HG02763 (cell line): ENCODE results near the gene ACAP1.
"Not testable (repeated sequence)": the region's sequence is repeated elsewhere in the genome, so short reads cannot be mapped to it uniquely, and the experiment has no call there.

Source experiments
- ATAC-seq: cut with Tn5 transposase; IDR thresholded peaks from one replicate; pipeline ENCODE4 v1.9.1; 2021; ENCODE audit warnings: mild to moderate bottlenecking, moderate library complexity; ENCODE audit not compliant: unreplicated experiment

ACAP1 gene

DNA sequence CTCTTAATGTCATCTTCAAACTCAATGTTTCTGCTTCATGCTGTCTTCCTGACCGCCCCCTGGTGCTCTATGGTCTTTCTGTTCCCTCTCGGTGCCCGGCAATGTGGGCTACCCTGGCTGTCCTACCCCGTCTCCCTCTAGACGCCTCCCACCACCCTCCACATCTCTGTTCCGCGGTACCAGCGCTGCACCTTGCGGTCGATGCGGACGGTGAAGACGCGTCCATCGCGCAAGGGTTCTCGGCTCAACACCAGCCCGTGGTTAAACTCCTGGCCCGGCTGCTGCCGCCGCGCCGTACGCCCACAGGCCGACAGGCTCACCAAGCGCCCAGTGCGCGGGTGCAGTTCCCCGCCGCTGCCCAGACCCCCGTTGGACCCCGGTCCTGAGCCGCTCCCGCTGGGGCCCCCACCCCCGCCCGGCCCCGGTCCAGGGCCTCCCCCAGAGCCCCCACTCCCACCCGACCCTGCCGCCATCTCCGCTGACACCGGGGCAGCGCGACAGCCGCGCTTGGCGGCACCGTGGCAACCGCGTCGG is 7.4 kb upstream of the ACAP1 start, which contains the start of gene NEURL4:
Gene NEURL4 (minus strand): TSS at position 496 of the 534 bp plus-strand sequence. CDS start 23 bp downstream, at position 473.
- ATAC-seq = no peak

DNA sequence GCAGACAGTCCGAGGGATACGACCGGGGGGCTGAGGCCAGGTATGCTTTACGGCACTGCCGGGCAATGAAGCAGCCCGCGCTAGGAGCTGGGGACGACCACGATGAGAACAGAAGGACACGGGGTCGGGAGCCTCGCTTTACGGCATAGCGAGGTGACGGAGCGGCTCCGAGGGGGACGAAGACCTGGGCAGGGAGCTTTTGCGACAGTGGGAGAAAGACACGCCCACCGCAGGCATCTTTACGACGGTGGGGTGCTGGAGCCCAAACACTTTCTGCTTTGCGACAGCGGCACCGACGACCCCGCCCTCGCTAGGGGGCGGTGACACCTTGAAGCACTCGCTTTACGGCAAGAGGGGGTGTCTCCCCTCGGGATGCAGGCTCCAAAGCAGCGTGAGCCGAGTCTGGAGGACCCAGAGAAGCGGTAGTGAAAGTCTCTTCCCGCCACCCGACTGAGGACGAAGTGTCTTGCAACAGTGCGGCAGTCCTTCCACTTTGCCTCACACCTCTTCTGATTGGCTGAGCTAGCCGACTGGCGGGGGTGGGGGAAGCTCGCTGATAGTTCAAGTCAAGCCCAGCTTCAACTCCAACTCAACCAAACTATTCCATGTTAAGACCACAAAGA is 6.8 kb upstream of the ACAP1 start:
- ATAC-seq = peak; percentile 63

DNA sequence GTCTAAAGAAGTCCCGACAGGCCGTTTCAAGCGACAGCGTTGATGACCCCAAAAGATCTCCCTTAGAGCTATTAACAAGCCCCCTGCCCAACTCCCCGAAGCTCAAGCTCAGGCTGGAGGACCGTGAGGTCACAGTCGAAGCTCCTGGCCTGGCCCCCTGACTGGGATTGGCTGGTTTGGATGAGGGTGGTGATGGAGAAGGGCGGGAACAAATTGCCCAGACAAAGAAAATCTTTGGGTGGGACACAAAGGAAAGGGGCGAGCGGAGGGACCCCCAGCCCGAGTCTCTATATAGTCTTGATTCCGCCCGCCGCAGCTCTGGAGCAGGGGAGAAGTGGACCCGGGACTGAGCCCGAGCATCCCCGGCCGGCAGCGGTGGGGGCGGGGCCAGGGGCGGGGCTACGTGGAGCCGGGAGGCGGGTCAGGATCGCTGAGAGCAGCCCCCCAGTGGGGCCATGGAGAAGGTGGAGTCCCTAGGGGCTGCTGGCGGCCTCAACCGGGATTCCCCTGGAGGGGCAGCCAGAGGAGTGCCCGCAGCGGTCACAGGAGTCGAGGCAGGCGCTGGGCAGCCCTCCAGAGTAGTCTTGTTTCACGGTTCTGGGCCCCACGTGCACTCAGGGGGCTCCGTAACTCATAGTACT is 6.2 kb upstream of the ACAP1 start:
- peak; percentile 34 for ATAC-seq

DNA sequence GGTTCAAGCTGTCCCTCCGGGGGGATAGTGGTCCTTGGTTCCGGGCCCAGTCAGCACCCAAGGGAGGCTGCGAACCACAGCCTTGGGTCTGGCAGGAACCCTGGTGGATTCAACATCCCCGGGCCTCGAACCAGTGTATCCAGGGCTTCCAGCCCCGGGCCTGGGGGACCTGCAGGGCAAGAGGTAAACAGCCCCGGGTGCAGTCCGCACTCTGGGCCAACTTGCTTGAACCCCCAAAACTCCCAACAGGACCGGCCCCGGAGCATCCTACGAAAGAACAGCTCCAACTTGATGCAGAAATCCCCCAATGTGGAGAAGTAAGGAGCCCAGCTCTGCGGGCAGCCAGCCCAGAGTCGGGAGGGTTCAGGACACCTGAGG is 5.7 kb upstream of the ACAP1 start:
- ATAC-seq = no peak

DNA sequence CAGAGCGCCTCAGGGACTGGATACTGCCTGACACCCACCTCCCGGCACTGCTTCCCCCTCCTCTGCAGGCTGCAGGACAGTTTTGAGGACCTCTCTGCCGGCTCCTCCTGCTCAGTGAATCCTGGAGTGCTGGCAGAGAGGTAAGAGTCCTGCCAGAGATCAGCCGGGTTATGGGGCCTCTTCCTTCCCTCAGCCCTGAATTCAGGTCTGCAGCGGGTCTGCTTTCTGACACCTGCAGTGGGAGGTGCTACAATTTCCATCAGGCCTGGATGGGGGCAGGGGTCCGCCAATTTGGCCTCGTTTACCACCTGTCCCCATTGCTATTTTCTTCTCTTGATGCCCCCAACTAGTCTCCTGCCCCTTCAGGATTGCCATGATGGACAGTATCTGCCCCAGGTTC is 4.2 kb upstream of the ACAP1 start:
- no peak for ATAC-seq

DNA sequence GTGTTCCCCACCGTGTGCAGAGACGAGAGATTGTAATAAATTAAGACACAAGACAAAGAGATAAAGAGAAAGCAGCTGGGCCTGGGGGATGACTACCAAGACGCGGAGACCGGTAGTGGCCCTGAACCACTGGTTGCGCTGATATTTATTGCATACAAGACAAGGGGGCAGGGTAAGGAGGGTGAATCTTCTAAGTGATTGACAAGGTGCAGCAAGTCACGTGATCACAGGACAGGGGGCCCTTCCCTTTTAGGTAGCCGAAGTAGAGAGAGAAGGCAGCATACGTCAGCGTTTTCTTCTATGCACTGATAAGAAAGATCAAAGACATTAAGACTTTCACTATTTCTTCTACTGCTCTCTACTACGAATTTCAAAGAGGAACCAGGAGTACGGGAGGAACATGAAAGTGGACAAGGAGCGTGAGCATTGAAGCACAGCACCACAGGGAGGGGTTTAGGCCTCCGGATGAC is 3.7 kb upstream of the ACAP1 start:
- not testable (repeated sequence) for ATAC-seq

DNA sequence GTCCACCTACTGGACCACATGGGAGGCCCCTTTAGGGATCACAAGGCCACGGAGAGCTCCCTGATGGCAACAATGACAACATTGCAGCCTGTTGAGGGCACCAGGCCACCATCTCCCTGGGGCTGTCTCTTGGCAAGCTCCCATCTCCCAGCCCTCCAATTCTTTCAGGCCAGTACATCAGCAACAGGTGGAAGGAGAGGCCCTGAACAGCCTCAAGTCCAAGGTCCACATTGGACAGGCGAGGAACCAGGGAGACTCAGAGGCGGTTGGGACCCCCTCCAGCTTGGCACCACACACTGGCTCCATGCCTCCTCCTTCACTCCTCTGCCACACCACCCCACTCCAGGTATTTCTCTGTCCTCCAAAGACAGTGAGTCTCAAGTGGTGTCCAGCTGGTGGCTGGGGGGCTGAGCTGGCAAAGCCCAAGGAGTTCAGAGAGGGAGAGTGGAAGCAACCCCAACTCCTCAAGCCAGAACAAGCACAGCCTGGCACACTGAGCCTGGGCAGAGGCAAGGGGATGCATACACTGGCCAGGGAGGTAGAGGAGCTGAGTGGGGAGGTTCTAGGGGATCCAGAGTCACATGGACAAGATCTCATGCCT is 1.3 kb upstream of the ACAP1 start:
- no peak for ATAC-seq

DNA sequence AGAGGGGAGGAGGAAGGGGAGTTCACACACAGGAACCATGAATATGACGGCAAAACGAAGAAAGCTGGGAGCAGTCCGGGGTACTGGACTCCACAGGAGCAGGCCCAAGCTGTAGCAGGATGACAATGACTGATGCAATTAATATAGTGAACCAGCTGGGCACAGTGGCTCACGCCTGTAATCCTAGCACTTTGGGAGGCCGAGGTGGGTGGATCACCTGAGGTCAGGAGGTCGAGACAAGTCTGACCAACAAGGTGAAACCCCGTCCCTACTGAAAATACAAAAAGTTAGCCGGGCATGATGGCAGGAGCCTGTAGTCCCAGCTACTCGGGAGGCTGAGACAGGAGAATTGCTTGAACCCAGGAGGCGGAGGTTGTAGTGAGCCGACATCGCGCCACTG is 564 bp upstream of the ACAP1 start:
- not testable (repeated sequence) for ATAC-seq

DNA sequence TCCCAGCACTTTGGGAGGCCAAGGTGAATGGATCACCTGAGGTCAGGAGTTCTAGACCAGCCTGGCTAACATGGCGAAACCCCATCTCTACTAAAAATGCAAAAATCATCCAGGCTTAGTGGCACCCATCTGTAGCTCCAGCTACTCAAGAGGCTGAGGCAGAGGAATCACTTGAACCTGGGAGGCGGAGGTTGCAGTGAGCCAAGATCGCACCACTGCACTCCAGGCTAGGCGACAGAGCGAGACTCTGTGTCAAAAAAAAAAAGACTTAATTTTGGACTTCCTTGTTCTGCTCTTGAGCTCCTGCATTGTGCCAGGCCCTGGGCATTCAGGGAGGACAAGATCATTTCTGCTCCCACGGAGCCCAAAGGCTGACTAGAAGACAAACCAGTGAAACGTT is 1.3 kb downstream of the ACAP1 start:
- not testable (repeated sequence) for ATAC-seq

DNA sequence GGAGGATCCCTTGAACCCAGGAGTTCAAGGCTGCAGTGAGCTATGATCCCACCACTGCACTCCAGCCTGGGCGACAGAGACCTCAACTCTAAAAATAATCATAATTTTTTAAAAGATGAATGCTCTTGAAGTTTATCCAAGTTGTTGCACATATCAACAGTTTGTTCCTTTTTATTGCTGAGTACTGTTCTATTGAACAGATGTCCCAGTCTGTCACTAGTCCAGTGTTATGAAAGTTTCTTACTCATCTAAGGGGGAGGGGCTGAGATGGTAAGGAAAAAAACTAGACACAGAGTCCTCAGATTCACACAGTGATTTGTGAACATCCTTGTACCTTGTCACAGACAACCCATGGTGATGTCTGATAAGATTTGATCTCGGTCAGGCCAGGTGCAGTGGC is 3.9 kb downstream of the ACAP1 start:
- ATAC-seq = no peak

DNA sequence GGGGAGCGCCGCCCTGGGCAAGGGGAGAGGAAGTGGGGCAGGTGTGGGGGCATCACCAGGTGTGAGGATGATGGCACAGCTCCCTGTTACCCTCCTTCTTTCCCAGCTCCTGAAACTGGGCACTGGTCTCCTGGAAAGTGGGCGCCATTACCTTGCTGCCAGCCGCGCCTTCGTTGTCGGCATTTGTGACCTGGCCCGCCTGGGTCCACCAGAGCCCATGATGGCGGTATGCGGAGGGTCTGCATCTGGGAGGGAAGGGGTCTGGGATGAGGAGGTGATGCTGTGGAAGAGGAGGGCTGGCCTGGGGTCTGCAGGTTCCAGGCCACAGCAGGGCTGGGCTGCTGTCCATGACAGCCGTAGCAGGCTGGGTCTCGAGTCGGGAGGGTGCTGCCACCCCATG is 5.5 kb downstream of the ACAP1 start:
- ATAC-seq = no peak

DNA sequence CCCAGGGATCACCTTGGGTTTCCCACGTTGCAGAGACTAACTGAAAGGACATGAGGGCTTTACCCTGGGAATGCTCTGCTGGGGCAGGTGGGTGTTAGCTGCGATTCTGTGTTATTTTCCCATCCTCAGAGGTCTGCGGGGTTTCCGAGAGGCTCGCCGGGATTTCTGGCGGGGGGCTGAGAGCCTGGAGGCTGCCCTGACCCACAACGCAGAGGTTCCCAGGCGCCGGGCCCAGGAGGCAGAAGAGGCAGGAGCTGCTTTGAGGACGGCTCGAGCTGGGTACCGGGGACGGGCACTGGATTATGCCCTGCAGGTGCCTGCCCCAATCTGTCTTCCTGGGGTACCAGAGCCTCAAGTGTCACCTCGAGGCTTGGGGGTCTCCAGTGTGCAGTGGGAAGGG is 6.9 kb downstream of the ACAP1 start:
- no peak for ATAC-seq

DNA sequence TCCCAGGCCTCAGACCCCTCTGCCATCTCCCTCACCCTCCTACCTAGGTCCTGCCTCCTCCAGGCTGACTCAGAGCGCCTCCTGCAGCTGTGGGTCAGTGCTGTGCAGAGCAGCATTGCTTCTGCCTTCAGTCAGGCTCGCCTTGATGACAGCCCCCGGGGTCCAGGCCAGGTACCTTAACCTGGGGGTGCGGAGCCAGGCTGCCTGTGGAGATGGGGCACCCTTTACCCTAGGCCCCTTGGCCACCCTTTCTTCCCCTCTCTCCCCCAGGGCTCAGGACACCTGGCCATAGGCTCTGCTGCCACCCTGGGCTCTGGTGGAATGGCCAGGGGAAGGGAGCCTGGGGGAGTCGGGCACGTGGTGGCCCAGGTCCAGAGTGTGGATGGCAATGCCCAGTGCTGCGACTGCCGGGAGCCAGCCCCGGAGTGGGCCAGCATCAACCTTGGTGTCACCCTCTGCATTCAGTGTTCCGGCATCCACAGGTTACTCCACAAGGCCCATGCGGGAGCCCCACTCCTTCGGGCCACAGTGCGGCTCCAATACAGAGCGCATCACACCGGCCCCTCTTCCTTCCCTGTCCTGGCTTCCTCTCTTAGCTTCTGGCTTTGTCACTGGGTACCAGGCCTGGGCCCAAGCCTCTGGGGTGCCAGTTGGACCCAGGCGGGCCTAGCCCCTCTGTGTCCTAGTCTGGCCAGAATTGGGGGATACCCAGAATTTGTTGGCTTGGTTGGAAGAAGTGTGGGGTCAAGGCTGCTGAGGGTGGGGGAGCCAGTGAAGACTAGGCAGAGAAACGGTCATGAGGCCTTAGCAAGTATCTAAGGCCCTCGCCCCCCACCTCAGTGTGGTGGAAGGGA is 10.7 kb downstream of the ACAP1 start:
- ATAC-seq = no peak

DNA sequence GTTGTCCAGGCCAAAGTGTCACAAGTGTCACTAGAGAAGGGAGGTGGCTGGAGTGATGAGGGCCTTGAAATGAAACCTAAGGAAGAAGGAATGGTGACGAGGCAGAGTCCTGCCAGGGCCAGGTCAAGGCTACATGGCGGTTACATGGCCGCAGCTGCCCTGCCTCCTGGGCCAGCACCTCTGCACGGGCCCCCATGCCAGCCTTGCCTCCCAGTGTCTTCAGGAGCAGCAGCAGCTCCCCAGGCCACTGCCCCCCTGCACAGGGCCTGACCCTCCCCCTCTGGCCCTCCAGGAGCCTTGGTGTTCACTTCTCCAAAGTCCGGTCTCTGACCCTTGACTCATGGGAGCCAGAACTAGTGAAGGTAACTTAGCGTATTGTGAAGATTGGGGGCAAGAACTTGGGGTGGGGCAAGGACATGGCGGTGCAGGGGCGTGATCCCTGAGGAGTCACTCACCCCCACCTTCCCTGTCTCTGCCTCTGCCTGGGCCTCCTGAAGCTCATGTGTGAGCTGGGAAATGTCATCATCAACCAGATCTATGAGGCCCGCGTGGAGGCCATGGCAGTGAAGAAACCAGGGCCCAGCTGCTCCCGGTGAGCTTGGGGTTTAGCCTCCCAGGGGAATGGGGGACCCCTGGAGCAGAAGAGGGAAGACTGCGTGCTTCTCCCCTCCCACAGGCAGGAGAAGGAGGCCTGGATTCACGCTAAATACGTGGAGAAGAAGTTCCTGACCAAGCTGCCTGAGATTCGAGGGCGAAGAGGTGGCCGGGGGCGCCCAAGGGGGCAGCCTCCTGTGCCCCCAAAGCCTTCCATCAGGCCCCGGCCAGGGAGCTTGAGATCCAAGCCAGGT is 11.5 kb downstream of the ACAP1 start:
- ATAC-seq = no peak

DNA sequence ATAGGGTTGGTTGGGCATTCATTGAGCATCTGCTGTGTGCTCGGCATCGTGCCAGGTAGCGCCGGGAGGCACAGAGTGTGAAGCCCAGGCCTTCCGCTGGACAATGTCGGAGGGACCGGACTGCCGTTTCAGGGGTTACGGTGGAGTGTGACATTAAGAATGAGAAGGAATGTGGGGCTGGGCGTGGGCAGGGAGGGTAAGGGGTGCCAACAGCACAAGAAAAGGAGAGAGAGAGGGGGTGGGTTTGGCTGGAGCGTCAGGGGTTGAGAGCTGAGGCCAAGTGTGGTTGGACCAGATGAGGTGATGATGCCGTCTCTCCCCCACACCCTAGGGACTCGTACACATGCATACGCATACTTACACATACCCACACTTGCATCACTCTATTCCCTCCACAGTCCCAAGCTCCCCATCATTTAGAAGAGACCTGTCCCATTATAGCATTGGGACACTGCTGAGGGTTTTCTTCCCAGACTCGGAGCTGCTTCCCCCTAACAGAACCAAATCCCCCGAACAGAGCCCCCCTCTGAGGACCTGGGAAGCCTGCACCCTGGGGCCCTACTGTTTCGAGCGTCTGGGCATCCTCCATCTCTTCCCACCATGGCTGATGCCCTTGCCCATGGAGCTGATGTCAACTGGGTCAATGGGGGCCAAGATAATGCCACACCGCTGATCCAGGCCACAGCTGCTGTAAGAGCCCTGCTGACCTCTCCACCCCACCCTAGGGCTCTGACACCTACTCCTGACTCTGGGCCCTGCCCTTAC is 12.3 kb downstream of the ACAP1 start:
- no peak for ATAC-seq

DNA sequence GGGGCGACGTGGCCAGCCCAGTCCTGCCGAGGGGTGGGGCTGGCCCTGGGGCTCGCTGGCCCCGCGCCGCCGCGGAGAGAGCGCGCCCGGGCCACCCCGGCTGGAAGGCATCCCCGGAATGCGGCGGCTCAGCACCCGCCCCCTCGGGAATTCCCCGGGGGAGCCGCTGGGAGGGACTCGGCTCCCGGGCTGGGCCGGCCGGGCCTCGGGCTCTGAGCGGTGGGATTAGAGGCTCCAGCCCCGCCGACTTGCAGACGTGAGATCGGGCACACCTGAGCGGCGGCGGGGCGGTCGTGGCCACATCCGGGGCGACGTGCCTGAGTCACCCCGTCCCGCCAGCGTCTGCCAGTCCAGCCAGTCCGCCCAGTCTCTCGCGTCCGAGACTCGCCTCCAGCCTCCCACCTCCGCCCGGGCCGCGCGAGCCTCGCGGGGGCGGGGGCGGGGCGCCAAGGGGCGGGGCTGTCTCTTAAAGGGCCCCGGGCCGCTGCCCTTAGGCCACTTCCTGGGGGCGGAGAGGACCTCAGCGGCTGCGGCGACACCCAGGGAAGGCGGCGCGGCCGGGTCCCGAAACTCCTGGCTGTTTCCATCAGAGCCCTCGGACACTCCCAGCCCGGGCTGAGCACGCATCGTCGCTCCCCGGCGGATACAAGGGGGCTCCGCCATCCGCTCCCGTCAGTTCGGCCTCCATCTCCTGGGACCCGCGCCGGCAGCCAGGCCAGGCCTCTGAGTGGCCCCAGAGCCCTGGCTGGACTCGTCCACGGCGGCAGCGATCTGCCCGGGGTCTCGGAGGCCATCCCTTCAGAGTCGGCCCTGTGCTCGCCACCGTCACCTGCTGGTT is 15.6 kb downstream of the ACAP1 start, which contains the start of gene KCTD11:
Gene KCTD11 (plus strand): TSS at position 498 of the 838 bp plus-strand sequence.
- peak; percentile 65 for ATAC-seq

DNA sequence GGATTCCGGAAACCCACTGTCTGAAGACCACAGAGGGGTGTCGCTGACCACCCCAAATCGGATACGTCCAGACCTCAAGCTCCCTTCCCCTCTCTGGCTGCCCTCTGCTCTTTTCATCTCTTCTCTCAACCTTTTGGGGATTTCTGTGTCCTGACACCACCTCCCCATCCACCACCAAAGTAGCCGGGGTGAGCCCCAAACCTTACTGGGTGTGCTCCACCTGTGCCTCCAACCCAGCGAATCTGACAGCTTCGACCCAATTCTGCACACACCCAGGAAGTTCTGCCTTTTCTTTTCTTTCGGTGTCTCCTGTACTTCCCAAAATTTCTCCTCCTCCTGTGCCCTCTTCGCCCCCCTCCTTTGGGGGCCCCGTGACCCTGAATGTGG is 16.2 kb downstream of the ACAP1 start:
- ATAC-seq = no peak

DNA sequence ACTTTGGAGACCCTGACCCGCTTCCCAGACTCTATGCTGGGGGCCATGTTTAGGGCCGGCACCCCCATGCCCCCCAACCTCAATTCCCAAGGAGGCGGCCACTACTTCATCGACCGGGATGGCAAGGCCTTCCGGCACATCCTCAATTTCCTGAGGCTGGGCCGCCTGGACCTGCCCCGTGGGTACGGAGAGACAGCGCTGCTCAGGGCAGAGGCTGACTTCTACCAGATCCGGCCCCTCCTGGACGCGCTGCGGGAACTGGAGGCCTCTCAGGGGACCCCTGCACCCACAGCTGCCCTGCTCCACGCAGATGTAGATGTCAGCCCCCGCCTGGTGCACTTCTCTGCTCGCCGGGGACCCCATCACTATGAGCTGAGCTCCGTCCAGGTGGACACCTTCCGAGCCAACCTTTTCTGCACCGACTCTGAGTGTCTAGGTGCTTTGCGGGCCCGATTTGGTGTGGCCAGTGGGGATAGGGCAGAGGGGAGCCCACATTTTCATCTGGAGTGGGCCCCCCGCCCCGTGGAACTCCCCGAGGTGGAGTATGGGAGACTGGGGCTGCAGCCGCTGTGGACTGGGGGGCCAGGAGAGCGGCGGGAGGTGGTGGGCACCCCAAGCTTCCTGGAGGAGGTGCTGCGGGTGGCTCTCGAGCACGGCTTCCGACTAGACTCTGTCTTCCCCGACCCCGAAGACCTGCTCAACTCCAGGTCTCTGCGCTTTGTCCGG is 16.7 kb downstream of the ACAP1 start:
- no peak for ATAC-seq
